H9 (cell line): ENCODE measurements around the gene KANK2. TPM values are rescaled to one million over a fixed set of nuclear protein-coding genes. Genes with fewer than 3 reads are reported as not detected.

Experiments
- DNase-seq: peaks from one replicate; pipeline ENCODE4 v3.0.0-alpha.2; 2017
- H2AFZ ChIP-seq: one replicate; pipeline ENCODE4 v1.6.1; 2013; ENCODE audit warnings: mild to moderate bottlenecking, low read length, control low read depth, moderate library complexity
- H2AK5ac ChIP-seq: 2 replicates; pipeline ENCODE4 v1.6.1; 2013; ENCODE audit warnings: low read length, control low read depth, mixed read lengths; ENCODE audit not compliant: insufficient read length
- H2BK120ac ChIP-seq: one replicate; pipeline ENCODE4 v1.6.1; 2013; ENCODE audit warnings: low read depth, mild to moderate bottlenecking, low read length, control low read depth, inconsistent platforms; ENCODE audit not compliant: poor library complexity, severe bottlenecking
- H2BK12ac ChIP-seq: 2 replicates; pipeline ENCODE4 v1.6.1; 2013; ENCODE audit warnings: low read length, control low read depth, mixed read lengths, low read depth; ENCODE audit not compliant: insufficient read length
- H2BK15ac ChIP-seq: 2 replicates; pipeline ENCODE4 v1.6.1; 2013; ENCODE audit warnings: low read depth, low read length, control low read depth
- H2BK20ac ChIP-seq: one replicate; pipeline ENCODE4 v1.6.1; 2013; ENCODE audit warnings: low read depth, mild to moderate bottlenecking, low read length, control low read depth, inconsistent platforms; ENCODE audit not compliant: poor library complexity, severe bottlenecking
- H2BK5ac ChIP-seq: 2 replicates; pipeline ENCODE4 v1.6.1; 2013; ENCODE audit warnings: low read length, control low read depth, mixed read lengths; ENCODE audit not compliant: insufficient read length
- H3K14ac ChIP-seq: 2 replicates; pipeline ENCODE4 v1.6.1; 2013; ENCODE audit warnings: low read length, control low read depth; ENCODE audit not compliant: insufficient read depth
- H3K18ac ChIP-seq: 2 replicates; pipeline ENCODE4 v1.6.1; 2013; ENCODE audit warnings: low read depth, mild to moderate bottlenecking, mixed read lengths, low read length, control low read depth; ENCODE audit not compliant: insufficient read length
- H3K23ac ChIP-seq: 2 replicates; pipeline ENCODE4 v1.6.1; 2013; ENCODE audit warnings: low read length, control low read depth, mixed read lengths, low read depth; ENCODE audit not compliant: insufficient read length
- H3K23me2 ChIP-seq: 2 replicates; pipeline ENCODE4 v1.6.1; 2013; ENCODE audit warnings: low read depth, mild to moderate bottlenecking, mixed read lengths, low read length, control low read depth; ENCODE audit not compliant: insufficient read length, poor library complexity, severe bottlenecking
- H3K27ac ChIP-seq: 2 replicates; pipeline ENCODE4 v1.5.1; 2013; ENCODE audit warnings: low read length, control low read depth, mixed read lengths, low read depth; ENCODE audit not compliant: insufficient read length
- H3K27me3 ChIP-seq: 2 replicates; pipeline ENCODE4 v1.6.1; 2013; ENCODE audit warnings: low read length, control low read depth, inconsistent platforms; ENCODE audit not compliant: insufficient read depth
- H3K4ac ChIP-seq: 2 replicates; pipeline ENCODE4 v1.6.1; 2013; ENCODE audit warnings: low read depth, mild to moderate bottlenecking, control low read depth, inconsistent platforms, low read length, moderate library complexity
- H3K4me1 ChIP-seq: 2 replicates; pipeline ENCODE4 v1.6.1; 2013; ENCODE audit warnings: low read length, control low read depth, inconsistent platforms; ENCODE audit not compliant: insufficient read depth
- H3K4me2 ChIP-seq: 2 replicates; pipeline ENCODE4 v1.6.1; 2013; ENCODE audit warnings: low read length, control low read depth, mixed read lengths; ENCODE audit not compliant: insufficient read length, insufficient read depth
- H3K56ac ChIP-seq: 2 replicates; pipeline ENCODE4 v1.6.1; 2013; ENCODE audit warnings: low read depth, mild to moderate bottlenecking, mixed read lengths, low read length, control low read depth; ENCODE audit not compliant: insufficient read length
- H3K79me1 ChIP-seq: 2 replicates; pipeline ENCODE4 v1.6.1; 2013; ENCODE audit warnings: low read depth, mild to moderate bottlenecking, moderate library complexity, low read length, control low read depth, inconsistent platforms; ENCODE audit not compliant: insufficient read depth, poor library complexity, severe bottlenecking
- H3K79me2 ChIP-seq: 2 replicates; pipeline ENCODE4 v1.6.1; 2013; ENCODE audit warnings: low read length, control low read depth, inconsistent platforms; ENCODE audit not compliant: insufficient read depth
- H3K9ac ChIP-seq: 2 replicates; pipeline ENCODE4 v1.6.1; 2013; ENCODE audit warnings: low read length, control low read depth, mixed read lengths; ENCODE audit not compliant: insufficient read length; ENCODE audit errors: extremely low read depth
- H3K9me3 ChIP-seq: one replicate; pipeline ENCODE4 v1.6.1; 2013; ENCODE audit warnings: low read depth, low read length, inconsistent platforms; ENCODE audit not compliant: control insufficient read depth
- H3T11ph ChIP-seq: one replicate; pipeline ENCODE4 v1.6.1; 2013; ENCODE audit warnings: mild to moderate bottlenecking, low read length, control low read depth, inconsistent platforms
- H4K20me1 ChIP-seq: one replicate; pipeline ENCODE4 v1.6.1; 2013; ENCODE audit not compliant: control insufficient read depth, insufficient read length, insufficient read depth
- H4K5ac ChIP-seq: 2 replicates; pipeline ENCODE4 v1.6.1; 2013; ENCODE audit warnings: low read depth, mild to moderate bottlenecking, mixed read lengths, low read length, control low read depth; ENCODE audit not compliant: insufficient read length
- H4K8ac ChIP-seq: replicated peaks from 2 replicates; pipeline ENCODE4 v1.6.1; 2013; ENCODE audit warnings: low read length, control low read depth, mixed read lengths, low read depth; ENCODE audit not compliant: insufficient read length
- H4K91ac ChIP-seq: 2 replicates; pipeline ENCODE4 v1.6.1; 2013; ENCODE audit warnings: low read depth, mild to moderate bottlenecking, moderate library complexity, mixed read lengths, low read length, control low read depth; ENCODE audit not compliant: insufficient read length
- H3K27ac Mint-ChIP-seq, 3 experiments: 2 replicates in 2 of 3; 3 replicates in 1 of 3; pipeline ENCODE4 v1.8.0; 2020 to 2021; ENCODE audit warnings: mixed read lengths in 3 of 3, mild to moderate bottlenecking in 1 of 3, moderate library complexity in 1 of 3
- H3K27me3 Mint-ChIP-seq: 2 replicates; pipeline ENCODE4 v1.8.0; 2021; ENCODE audit warnings: low read depth, mild to moderate bottlenecking, moderate library complexity, mixed read lengths
- H3K36me3 Mint-ChIP-seq, 3 experiments: 2 replicates in 2 of 3; 3 replicates in 1 of 3; pipeline ENCODE4 v1.8.0; 2020 to 2021; ENCODE audit warnings: low read depth in 3 of 3, mixed read lengths in 3 of 3; ENCODE audit not compliant: insufficient read depth in 1 of 3
- H3K4me1 Mint-ChIP-seq, 2 experiments: 2 replicates each; pipeline ENCODE4 v1.8.0; 2020; ENCODE audit warnings: mixed read lengths in 2 of 2
- H3K4me3 Mint-ChIP-seq, 2 experiments: 2 replicates in 1 of 2; 3 replicates in 1 of 2; pipeline ENCODE4 v1.8.0; 2020 to 2021; ENCODE audit warnings: mild to moderate bottlenecking in 2 of 2, mixed read lengths in 2 of 2, moderate library complexity in 1 of 2
- H3K9me3 Mint-ChIP-seq, 2 experiments: 2 replicates in 1 of 2; 3 replicates in 1 of 2; pipeline ENCODE4 v1.8.0; 2020; ENCODE audit warnings: mild to moderate bottlenecking in 2 of 2, mixed read lengths in 2 of 2, moderate library complexity in 1 of 2
- WGBS: extraction: QIAGEN DNeasy Blood & Tissue Kit; methylation state at CpG from one replicate; pipeline ENCODE4 v1.1.7; 2013; ENCODE audit warnings: missing lambda C conversion rate, low lambda C conversion rate, mixed read lengths; ENCODE audit not compliant: insufficient read length; ENCODE audit errors: extremely low coverage; 5-methylcytosine and 5-hydroxymethylcytosine counted together
- total RNA-seq: library from RNA; stranded (reverse); gene quantifications from 2 replicates; pipeline ENCODE4 v1.2.1, GENCODE V29; 2021
- TF ChIP-seq, protein P1 (sequence below): fragments of 200-600 bp; sonication (generic); conservative IDR thresholded peaks from 3 replicates; pipeline ENCODE4 v1.8.0; 2021; ENCODE audit warnings: antibody characterized with exemption, mild to moderate bottlenecking

The KANK2 gene
- total RNA-seq, 1 experiment from 2014 or later, result 42.0 TPM

DNA sequence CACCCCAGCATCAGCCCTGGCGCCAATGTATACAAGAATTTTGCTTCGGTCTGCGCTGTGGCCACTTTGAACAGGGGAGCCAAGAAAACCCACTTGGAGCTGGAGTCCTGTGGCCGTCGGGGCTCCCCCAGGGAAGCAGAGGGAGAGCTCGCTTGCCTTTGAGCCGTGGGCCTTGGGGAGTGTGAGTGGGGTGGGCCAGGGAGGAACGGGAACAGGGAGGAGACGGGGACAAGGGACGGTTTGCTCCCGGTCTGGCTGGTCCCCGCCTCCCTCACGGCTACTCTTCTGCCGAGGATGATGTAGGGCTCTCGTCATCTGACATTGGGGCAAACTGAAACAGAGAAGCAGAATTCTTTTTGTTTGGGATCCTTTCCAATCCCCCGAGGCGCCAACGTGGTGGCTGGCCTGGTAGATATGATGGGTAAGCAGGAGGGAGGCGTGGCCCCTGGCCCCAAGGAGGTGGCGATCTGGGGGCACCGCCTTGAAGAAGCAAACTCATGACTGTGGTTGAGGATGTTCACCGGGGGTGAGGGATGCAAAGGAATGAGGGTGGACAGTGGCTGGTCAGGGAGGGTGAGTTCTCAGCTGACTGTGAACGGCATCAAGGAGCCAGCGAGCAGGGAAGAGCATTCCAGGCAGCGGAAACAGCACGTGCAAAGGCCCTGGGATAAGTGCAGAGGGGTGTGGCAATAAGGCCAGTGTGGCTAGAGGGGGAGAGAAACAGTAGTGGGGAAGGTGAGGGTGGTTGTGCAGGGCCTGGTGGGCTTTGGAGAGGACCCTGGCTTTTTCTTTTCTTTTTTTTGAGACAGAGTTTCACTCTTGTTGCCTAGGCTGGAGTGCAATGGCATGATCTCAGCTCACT is 30.8 kb downstream of the KANK2 start:
- Mint-ChIP-seq H3K4me1 (no peaks in the 10 kb centered on the region), H3K27ac (peak overlapping the region in 2 of 3 experiments; percentile 32 to 61; a peak in 3 of 7 replicates), H3K36me3 (peaks cover 12 to 41% (median 36%) of the 10 kb centered on the region in 3 experiments), H3K9me3 (no peaks in the 10 kb centered on the region), H3K4me3 (no peak overlapping the region; a peak in 1 of 5 replicates), H3K27me3 (no peaks in the 10 kb centered on the region)
- Histone ChIP-seq H4K91ac (no peak overlapping the region), H4K8ac (no peak overlapping the region), H3T11ph (no peak overlapping the region), H3K79me2 (no peaks in the 10 kb centered on the region), H3K79me1 (no peaks in the 10 kb centered on the region), H2BK5ac (no peak overlapping the region), H2AFZ (no peak overlapping the region), H3K18ac (no peak overlapping the region), H3K23me2 (no peaks in the 10 kb centered on the region), H4K20me1 (no peaks in the 10 kb centered on the region), H3K4me1 (no peaks in the 10 kb centered on the region), H3K9me3 (no peaks in the 10 kb centered on the region), H3K4me2 (no peak overlapping the region), H2BK12ac (no peak overlapping the region), H3K27ac (no peak overlapping the region), H3K23ac (no peak overlapping the region), H3K14ac (no peak overlapping the region; the same call in 1 of the 2 replicates), H2BK20ac (no peak overlapping the region), H3K56ac (no peak overlapping the region), H4K5ac (no peak overlapping the region), H3K27me3 (no peaks in the 10 kb centered on the region), H3K4ac (no peak overlapping the region), H2BK15ac (no peak overlapping the region), H2AK5ac (no peak overlapping the region), H3K9ac (no peak overlapping the region), H2BK120ac (no peak overlapping the region)
- TF ChIP-seq, protein P1, sequence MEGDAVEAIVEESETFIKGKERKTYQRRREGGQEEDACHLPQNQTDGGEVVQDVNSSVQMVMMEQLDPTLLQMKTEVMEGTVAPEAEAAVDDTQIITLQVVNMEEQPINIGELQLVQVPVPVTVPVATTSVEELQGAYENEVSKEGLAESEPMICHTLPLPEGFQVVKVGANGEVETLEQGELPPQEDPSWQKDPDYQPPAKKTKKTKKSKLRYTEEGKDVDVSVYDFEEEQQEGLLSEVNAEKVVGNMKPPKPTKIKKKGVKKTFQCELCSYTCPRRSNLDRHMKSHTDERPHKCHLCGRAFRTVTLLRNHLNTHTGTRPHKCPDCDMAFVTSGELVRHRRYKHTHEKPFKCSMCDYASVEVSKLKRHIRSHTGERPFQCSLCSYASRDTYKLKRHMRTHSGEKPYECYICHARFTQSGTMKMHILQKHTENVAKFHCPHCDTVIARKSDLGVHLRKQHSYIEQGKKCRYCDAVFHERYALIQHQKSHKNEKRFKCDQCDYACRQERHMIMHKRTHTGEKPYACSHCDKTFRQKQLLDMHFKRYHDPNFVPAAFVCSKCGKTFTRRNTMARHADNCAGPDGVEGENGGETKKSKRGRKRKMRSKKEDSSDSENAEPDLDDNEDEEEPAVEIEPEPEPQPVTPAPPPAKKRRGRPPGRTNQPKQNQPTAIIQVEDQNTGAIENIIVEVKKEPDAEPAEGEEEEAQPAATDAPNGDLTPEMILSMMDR, result no peak
- no peak for DNase-seq
- WGBS, result no CpG with 5 or more reads among the region's 26 CpGs
